ENCODE measurements around the gene MPO. TPM values are rescaled to one million over a fixed set of nuclear protein-coding genes. Genes with fewer than 3 reads are reported as not detected.

Gene MPO
- total and polyA plus RNA-seq, 4 donors: 0.18 to 0.63 (median 0.32) TPM

DNA sequence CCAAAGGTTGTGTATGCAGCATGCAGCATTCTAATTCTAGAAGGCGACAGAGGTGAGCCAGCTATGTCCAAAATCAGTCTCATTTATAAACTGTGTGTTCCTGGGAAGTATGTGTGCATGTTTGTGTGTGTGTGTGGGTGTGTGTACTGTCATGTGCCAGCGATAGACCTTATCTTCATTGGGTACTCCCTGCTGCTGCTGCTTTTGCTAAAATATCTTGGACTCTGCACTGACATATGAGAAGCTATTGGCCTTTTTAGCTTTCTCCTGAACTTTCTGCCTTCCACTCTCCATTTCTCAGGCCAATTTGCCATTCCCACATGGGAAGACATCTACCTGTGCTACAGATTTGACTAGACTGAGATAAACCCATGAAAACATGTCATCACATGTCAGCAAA is 44.3 kb downstream of the MPO start:
- Histone ChIP-seq H3K4me1 (ENCODE audit: control insufficient read depth in 1 of 2, insufficient read depth in 2 of 2, low read length in 2 of 2) (no peaks in the 10 kb centered on the region), H3K36me3 (ENCODE audit: control insufficient read depth in 1 of 2, insufficient read depth in 2 of 2, low read length in 1 of 2) (no peaks in the 10 kb centered on the region), H3K4me3 (ENCODE audit: low read length in 2 of 2) (no peak overlapping the region), H3K9me3 (ENCODE audit: control insufficient read depth, low read length) (peaks cover 3% of the 10 kb centered on the region), H3K27ac (ENCODE audit: low read depth in 1 of 2, low read length in 2 of 2) (no peak overlapping the region), H3K27me3 (ENCODE audit: control insufficient read depth in 1 of 2, insufficient read depth in 2 of 2, low read length in 1 of 2) (no peaks in the 10 kb centered on the region)
- intact Hi-C loops (cut with DNase I): no loop called here
- no peak for ATAC-seq (ENCODE audit: low FRiP score)
- no peak for DNase-seq
- WGBS, 2 donors: 68 to 70% methylated on average over 2 of the region's 2 CpGs

DNA sequence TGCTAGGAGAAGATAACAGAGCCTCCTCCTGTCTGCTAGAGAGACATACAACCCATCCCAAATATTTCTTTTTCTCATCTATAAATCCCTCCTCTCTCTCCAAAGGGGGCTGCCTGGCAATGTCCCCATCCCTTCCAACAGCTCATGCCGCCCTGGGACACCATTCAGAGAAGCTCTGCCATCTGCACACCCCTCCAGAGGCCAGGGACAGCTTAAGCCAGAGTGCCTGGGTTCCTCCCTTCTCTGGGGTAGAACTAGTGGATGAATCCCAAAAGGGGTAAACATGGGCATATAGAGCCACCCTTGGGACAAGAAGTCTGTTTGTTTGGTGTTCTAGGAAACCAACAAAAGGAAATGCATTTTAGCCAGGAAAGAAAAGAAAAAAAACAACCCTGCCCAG is 44.9 kb downstream of the MPO start:
- Histone ChIP-seq H3K36me3 (ENCODE audit: control insufficient read depth in 1 of 2, insufficient read depth in 2 of 2, low read length in 1 of 2) (no peaks in the 10 kb centered on the region), H3K9me3 (ENCODE audit: control insufficient read depth, low read length) (peaks cover 3% of the 10 kb centered on the region), H3K4me3 (ENCODE audit: low read length in 2 of 2) (no peak overlapping the region), H3K27me3 (ENCODE audit: control insufficient read depth in 1 of 2, insufficient read depth in 2 of 2, low read length in 1 of 2) (peaks cover 0 to 1% of the 10 kb centered on the region in 2 donors), H3K4me1 (ENCODE audit: control insufficient read depth in 1 of 2, insufficient read depth in 2 of 2, low read length in 2 of 2) (no peaks in the 10 kb centered on the region), H3K27ac (ENCODE audit: low read depth in 1 of 2, low read length in 2 of 2) (no peak overlapping the region)
- ATAC-seq (ENCODE audit: low FRiP score) (no peak), DNase-seq (no peak)
- WGBS, 2 donors: 55 to 59% methylated on average over 1 of the region's 1 CpG
- intact Hi-C loops (cut with DNase I): no loop called here

DNA sequence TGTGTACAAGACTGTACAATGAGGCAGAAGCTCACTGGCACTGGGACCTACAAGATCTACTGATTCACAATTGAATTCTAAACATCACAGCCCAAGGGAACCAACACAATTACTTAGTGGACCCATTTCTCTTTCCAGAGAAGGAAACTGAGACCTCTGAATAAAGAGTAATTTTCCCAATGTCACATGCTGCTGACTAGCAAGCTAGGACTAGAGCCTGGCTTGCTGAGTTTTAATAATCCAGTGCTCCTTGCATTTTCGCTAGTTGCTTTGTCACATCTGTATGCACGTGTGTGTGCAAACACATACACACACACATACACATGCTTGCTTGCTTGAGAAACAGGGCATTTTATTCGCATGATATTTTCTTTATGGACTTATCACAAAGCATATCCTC is 46.2 kb downstream of the MPO start:
- H3K36me3 ChIP-seq (ENCODE audit: control insufficient read depth in 1 of 2, insufficient read depth in 2 of 2, low read length in 1 of 2): no peaks in the 10 kb centered on the region
- 72 to 73% methylated on average over 3 of the region's 3 CpGs for WGBS, 2 donors
- H3K27ac ChIP-seq (ENCODE audit: low read depth in 1 of 2, low read length in 2 of 2): no peak overlapping the region
- H3K9me3 ChIP-seq (ENCODE audit: control insufficient read depth, low read length): peaks cover 3% of the 10 kb centered on the region
- intact Hi-C loops (cut with DNase I): no loop called here
- no peak overlapping the region for H3K4me3 ChIP-seq (ENCODE audit: low read length in 2 of 2)
- peaks cover 0 to 3% of the 10 kb centered on the region in 2 donors for H3K27me3 ChIP-seq (ENCODE audit: control insufficient read depth in 1 of 2, insufficient read depth in 2 of 2, low read length in 1 of 2)
- DNase-seq (no peak), ATAC-seq (ENCODE audit: low FRiP score) (no peak)
- no peaks in the 10 kb centered on the region for H3K4me1 ChIP-seq (ENCODE audit: control insufficient read depth in 1 of 2, insufficient read depth in 2 of 2, low read length in 2 of 2)

DNA sequence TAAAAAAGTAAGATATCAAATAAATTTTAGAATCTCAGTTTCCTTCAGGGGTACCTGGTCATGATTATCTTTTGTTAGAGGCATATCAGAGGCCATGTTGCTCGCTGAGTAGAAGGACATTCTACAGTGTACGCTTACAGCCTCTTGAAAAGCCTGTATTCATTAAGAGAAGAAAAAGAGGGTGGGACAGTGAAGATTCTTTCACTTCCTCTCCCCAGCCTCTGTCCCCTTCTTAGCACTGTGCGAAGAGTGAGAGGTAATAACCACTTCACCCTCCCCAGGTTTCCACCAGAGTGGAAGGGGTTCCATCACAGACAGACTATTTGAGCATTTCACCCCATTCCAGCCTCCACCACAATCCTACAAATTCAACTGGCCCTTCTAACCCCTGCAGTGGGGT is 47.2 kb downstream of the MPO start:
- no peaks in the 10 kb centered on the region for H3K4me1 ChIP-seq (ENCODE audit: control insufficient read depth in 1 of 2, insufficient read depth in 2 of 2, low read length in 2 of 2)
- peaks cover 3% of the 10 kb centered on the region for H3K9me3 ChIP-seq (ENCODE audit: control insufficient read depth, low read length)
- H3K36me3 ChIP-seq (ENCODE audit: control insufficient read depth in 1 of 2, insufficient read depth in 2 of 2, low read length in 1 of 2): no peaks in the 10 kb centered on the region
- ATAC-seq (ENCODE audit: low FRiP score) (no peak), DNase-seq (no peak)
- 72 to 86% methylated on average over 3 of the region's 3 CpGs for WGBS, 2 donors
- H3K27me3 ChIP-seq (ENCODE audit: control insufficient read depth in 1 of 2, insufficient read depth in 2 of 2, low read length in 1 of 2): peaks cover 0 to 3% of the 10 kb centered on the region in 2 donors
- intact Hi-C loops (cut with DNase I): no loop called here
- H3K4me3 ChIP-seq (ENCODE audit: low read length in 2 of 2): no peak overlapping the region
- H3K27ac ChIP-seq (ENCODE audit: low read depth in 1 of 2, low read length in 2 of 2): no peak overlapping the region

DNA sequence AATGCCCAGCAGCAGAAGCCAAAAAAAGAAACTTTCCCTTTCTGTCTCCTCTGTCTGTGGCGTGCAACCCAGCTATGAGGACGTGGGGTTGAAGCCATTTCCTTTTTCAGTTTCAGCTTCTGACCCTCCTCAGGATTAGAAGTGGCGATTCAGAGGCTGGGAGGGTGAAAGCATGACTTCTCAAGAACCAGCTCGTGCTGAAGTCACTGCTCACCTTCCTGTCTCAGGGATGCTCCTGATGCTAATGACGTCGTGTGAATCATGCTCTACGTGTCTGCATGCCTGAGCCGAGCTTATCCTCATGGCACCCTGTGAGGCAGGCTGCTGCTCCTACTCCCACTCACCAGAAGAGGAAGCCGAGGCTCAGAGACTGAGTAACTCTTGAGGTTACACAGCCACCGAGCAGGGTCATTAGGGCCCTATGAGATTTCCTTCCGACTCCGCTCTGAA is 48.0 kb downstream of the MPO start:
- no peak overlapping the region for H3K4me3 ChIP-seq (ENCODE audit: low read length in 2 of 2)
- no peak for ATAC-seq (ENCODE audit: low FRiP score)
- H3K9me3 ChIP-seq (ENCODE audit: control insufficient read depth, low read length): peaks cover 3% of the 10 kb centered on the region
- H3K27ac ChIP-seq (ENCODE audit: low read depth in 1 of 2, low read length in 2 of 2): no peak overlapping the region
- H3K36me3 ChIP-seq (ENCODE audit: control insufficient read depth in 1 of 2, insufficient read depth in 2 of 2, low read length in 1 of 2): no peaks in the 10 kb centered on the region
- 45 to 46% methylated on average over 12 of the region's 12 CpGs for WGBS, 2 donors
- no peaks in the 10 kb centered on the region for H3K4me1 ChIP-seq (ENCODE audit: control insufficient read depth in 1 of 2, insufficient read depth in 2 of 2, low read length in 2 of 2)
- no peak for DNase-seq
- intact Hi-C loops (cut with DNase I): no loop called here
- peaks cover 0 to 3% of the 10 kb centered on the region in 2 donors for H3K27me3 ChIP-seq (ENCODE audit: control insufficient read depth in 1 of 2, insufficient read depth in 2 of 2, low read length in 1 of 2)

DNA sequence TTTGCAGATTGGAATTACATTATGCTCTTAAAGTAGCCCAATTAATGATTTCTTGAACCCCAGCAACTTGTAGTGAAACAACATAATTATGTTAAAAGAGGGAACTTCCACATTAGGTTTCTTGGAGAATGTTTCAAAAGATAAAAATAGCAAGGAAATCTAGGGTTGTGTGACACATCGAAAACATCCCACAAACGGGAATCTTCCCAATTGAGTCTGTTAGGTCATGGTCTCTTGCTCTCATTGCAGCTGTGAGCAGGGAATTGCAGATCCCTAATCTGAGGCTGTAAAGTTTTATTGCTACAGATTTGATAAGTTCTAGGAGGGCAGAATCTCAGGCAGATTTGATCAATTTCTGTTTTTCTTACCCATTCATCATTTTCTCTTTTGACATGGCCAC is 49.1 kb downstream of the MPO start:
- no peaks in the 10 kb centered on the region for H3K4me1 ChIP-seq (ENCODE audit: control insufficient read depth in 1 of 2, insufficient read depth in 2 of 2, low read length in 2 of 2)
- H3K9me3 ChIP-seq (ENCODE audit: control insufficient read depth, low read length): peaks cover 3% of the 10 kb centered on the region
- H3K36me3 ChIP-seq (ENCODE audit: control insufficient read depth in 1 of 2, insufficient read depth in 2 of 2, low read length in 1 of 2): no peaks in the 10 kb centered on the region
- H3K27me3 ChIP-seq (ENCODE audit: control insufficient read depth in 1 of 2, insufficient read depth in 2 of 2, low read length in 1 of 2): peaks cover 0 to 3% of the 10 kb centered on the region in 2 donors
- H3K4me3 ChIP-seq (ENCODE audit: low read length in 2 of 2): no peak overlapping the region
- no peak for ATAC-seq (ENCODE audit: low FRiP score)
- WGBS, 2 donors: 48% methylated on average over 2 of the region's 2 CpGs
- DNase-seq: no peak
- H3K27ac ChIP-seq (ENCODE audit: low read depth in 1 of 2, low read length in 2 of 2): no peak overlapping the region
- intact Hi-C loops (cut with DNase I): no loop called here

DNA sequence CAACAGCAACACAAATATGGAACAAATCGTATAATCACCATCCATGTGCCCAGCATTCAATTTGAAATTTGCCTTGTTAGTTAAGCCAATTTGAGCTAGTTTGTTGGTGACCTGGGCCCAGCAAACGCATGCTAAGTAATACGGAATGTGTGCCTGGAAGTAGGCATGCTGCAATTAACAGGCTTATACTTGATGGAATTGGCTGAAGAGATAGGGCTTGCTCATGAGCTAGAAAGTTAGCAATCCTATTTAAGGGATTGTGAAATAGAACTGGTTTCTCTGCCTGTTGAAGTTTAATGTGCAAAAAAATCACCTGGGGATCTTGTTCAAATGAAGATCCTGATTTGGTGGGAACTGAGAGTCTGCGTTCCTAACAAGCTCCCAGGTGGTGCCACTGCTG is 50.9 kb downstream of the MPO start:
- intact Hi-C loops (cut with DNase I): no loop called here
- H3K9me3 ChIP-seq (ENCODE audit: control insufficient read depth, low read length): peaks cover 1% of the 10 kb centered on the region
- no peaks in the 10 kb centered on the region for H3K4me1 ChIP-seq (ENCODE audit: control insufficient read depth in 1 of 2, insufficient read depth in 2 of 2, low read length in 2 of 2)
- peaks cover 0 to 3% of the 10 kb centered on the region in 2 donors for H3K27me3 ChIP-seq (ENCODE audit: control insufficient read depth in 1 of 2, insufficient read depth in 2 of 2, low read length in 1 of 2)
- no peaks in the 10 kb centered on the region for H3K36me3 ChIP-seq (ENCODE audit: control insufficient read depth in 1 of 2, insufficient read depth in 2 of 2, low read length in 1 of 2)
- H3K4me3 ChIP-seq (ENCODE audit: low read length in 2 of 2): no peak overlapping the region
- ATAC-seq (ENCODE audit: low FRiP score) (no peak), DNase-seq (no peak)
- WGBS, 2 donors: 85 to 90% methylated on average over 4 of the region's 4 CpGs
- no peak overlapping the region for H3K27ac ChIP-seq (ENCODE audit: low read depth in 1 of 2, low read length in 2 of 2)

DNA sequence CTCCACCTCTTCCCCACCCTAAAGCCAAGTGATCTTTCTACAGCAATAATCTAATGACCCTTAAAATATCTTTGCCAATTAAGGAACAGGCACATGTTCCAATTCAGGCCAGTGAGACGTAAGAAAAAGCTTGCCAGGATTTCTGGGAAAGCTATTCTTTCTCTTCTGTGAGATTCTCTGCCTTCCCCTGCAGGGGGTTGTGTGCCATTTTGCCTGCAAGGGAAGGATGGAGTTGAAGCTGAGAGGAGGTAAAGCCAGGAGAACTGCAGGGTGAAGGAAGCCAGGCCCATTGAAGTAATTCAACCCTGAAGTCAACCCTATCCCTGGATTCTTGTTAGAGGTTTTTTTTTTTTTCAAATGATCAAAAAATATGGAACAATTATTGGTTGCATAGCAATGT is 51.4 kb downstream of the MPO start:
- Histone ChIP-seq H3K27ac (ENCODE audit: low read depth in 1 of 2, low read length in 2 of 2) (no peak overlapping the region), H3K27me3 (ENCODE audit: control insufficient read depth in 1 of 2, insufficient read depth in 2 of 2, low read length in 1 of 2) (peaks cover 0 to 3% of the 10 kb centered on the region in 2 donors), H3K4me3 (ENCODE audit: low read length in 2 of 2) (no peak overlapping the region), H3K36me3 (ENCODE audit: control insufficient read depth in 1 of 2, insufficient read depth in 2 of 2, low read length in 1 of 2) (no peaks in the 10 kb centered on the region), H3K9me3 (ENCODE audit: control insufficient read depth, low read length) (peaks cover 1% of the 10 kb centered on the region), H3K4me1 (ENCODE audit: control insufficient read depth in 1 of 2, insufficient read depth in 2 of 2, low read length in 2 of 2) (no peaks in the 10 kb centered on the region)
- intact Hi-C loops (cut with DNase I): no loop called here
- 30 to 38% methylated on average over 1 of the region's 1 CpG for WGBS, 2 donors
- ATAC-seq (ENCODE audit: low FRiP score) (no peak), DNase-seq (no peak)

DNA sequence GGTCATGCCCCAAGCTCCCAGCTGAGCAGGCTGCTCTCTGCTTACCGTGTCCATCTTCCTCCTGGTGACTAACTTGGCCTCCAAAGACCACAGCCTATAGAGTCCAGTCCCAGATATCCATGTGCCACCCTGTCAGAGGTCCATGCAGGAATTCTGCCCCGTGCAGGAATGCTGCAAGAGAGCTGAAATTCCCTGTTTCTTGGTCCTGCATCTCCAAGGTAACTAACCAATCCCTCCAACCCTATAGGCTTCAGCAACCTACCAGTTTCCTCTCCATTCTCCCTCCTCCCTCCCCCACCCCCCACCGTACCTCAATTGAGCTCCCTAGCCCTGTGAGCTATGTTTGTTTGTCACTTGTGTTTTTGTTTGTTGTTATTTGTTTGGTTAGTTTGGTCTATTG is 52.1 kb downstream of the MPO start:
- Histone ChIP-seq H3K27ac (ENCODE audit: low read depth in 1 of 2, low read length in 2 of 2) (no peak overlapping the region), H3K4me1 (ENCODE audit: control insufficient read depth in 1 of 2, insufficient read depth in 2 of 2, low read length in 2 of 2) (no peaks in the 10 kb centered on the region), H3K36me3 (ENCODE audit: control insufficient read depth in 1 of 2, insufficient read depth in 2 of 2, low read length in 1 of 2) (no peaks in the 10 kb centered on the region), H3K4me3 (ENCODE audit: low read length in 2 of 2) (no peak overlapping the region), H3K27me3 (ENCODE audit: control insufficient read depth in 1 of 2, insufficient read depth in 2 of 2, low read length in 1 of 2) (peaks cover 0 to 3% of the 10 kb centered on the region in 2 donors), H3K9me3 (ENCODE audit: control insufficient read depth, low read length) (peaks cover 1% of the 10 kb centered on the region)
- intact Hi-C loops (cut with DNase I): no loop called here
- ATAC-seq (ENCODE audit: low FRiP score): no peak
- WGBS, 2 donors: 28 to 33% methylated on average over 3 of the region's 3 CpGs
- DNase-seq: no peak
